Stimulated activated memory B cell treated with anti-CD40 and anti-IgM and Interleukin-4, amounts not matched to agents 10 μg/mL and 1 μg/mL and 100 μg/mL, for 72 hours (primary cell): ENCODE data around the gene CD300LG.
A peak's percentile ranks its signal among the peaks of the same experiment; 100 is the strongest.
"Not testable (repeated sequence)": the region's sequence is repeated elsewhere in the genome, so short reads cannot be mapped to it uniquely, and the experiment has no call there.

Experiments used
- ATAC-seq: fragments of 150-1000 bp; cut with Tn5 transposase; 2 replicates; pipeline ENCODE4 v1.10.0; 2021
- H3K27ac Mint-ChIP-seq: one replicate; pipeline ENCODE4 v1.8.0; 2022; ENCODE audit warnings: mild to moderate bottlenecking, mixed read lengths
- H3K27me3 Mint-ChIP-seq: one replicate; pipeline ENCODE4 v1.8.0; 2022; ENCODE audit warnings: mixed read lengths
- H3K36me3 Mint-ChIP-seq: one replicate; pipeline ENCODE4 v1.8.0; 2022; ENCODE audit warnings: mixed read lengths
- H3K4me1 Mint-ChIP-seq: one replicate; pipeline ENCODE4 v1.8.0; 2022; ENCODE audit warnings: mixed read lengths
- H3K4me3 Mint-ChIP-seq: one replicate; pipeline ENCODE4 v1.8.0; 2022; ENCODE audit warnings: mild to moderate bottlenecking, moderate library complexity, mixed read lengths
- H3K9me3 Mint-ChIP-seq: one replicate; pipeline ENCODE4 v1.8.0; 2022; ENCODE audit warnings: mixed read lengths

Gene CD300LG

GRCh38 chr17:43832976-43833829, 13.8 kb upstream of the CD300LG start, which contains the start of gene MPP3:
Gene MPP3 (minus strand): TSS chr17:43833146. CDS start chr17:43831906, 1,240 bp downstream.
- Mint-ChIP-seq H3K36me3 (no peaks in the 10 kb centered on the region), H3K27ac (no peak within 1 kb of the TSS), H3K9me3 (no peaks in the 10 kb centered on the region), H3K27me3 (peaks cover 69% of the 10 kb centered on the region), H3K4me3 (peak within 1 kb of the TSS; percentile 71), H3K4me1 (peaks cover 17% of the 10 kb centered on the region)
- peak; percentile 50 for ATAC-seq

- no peak overlapping the region for H3K27ac Mint-ChIP-seq
- peaks cover 77% of the 10 kb centered on the region for H3K27me3 Mint-ChIP-seq
- H3K36me3 Mint-ChIP-seq = no peaks in the 10 kb centered on the region
- ATAC-seq = no peak
- peaks cover 17% of the 10 kb centered on the region for H3K4me1 Mint-ChIP-seq
- no peaks in the 10 kb centered on the region for H3K9me3 Mint-ChIP-seq
- no peak overlapping the region for H3K4me3 Mint-ChIP-seq
Observed at GRCh38 chr17:43834106-43834505, 12.9 kb upstream of the CD300LG start.

- Mint-ChIP-seq H3K36me3 (peaks cover 4% of the 10 kb centered on the region), H3K9me3 (peaks cover 3% of the 10 kb centered on the region), H3K4me1 (no peaks in the 10 kb centered on the region), H3K27ac (no peak overlapping the region), H3K27me3 (peaks cover 54% of the 10 kb centered on the region), H3K4me3 (no peak overlapping the region)
- peak; percentile 39 for ATAC-seq
Observed at GRCh38 chr17:43839670-43840108, 7.3 kb upstream of the CD300LG start.

- no peak overlapping the region for H3K4me3 Mint-ChIP-seq
- H3K27ac Mint-ChIP-seq = no peak overlapping the region
- H3K4me1 Mint-ChIP-seq = no peaks in the 10 kb centered on the region
- peaks cover 4% of the 10 kb centered on the region for H3K36me3 Mint-ChIP-seq
- peaks cover 46% of the 10 kb centered on the region for H3K27me3 Mint-ChIP-seq
- peak; percentile 34 for ATAC-seq
- peaks cover 3% of the 10 kb centered on the region for H3K9me3 Mint-ChIP-seq
Observed at GRCh38 chr17:43840814-43841213, 6.2 kb upstream of the CD300LG start.

GRCh38 chr17:43841282-43841681, 5.7 kb upstream of the CD300LG start:
- peaks cover 4% of the 10 kb centered on the region for H3K36me3 Mint-ChIP-seq
- peaks cover 3% of the 10 kb centered on the region for H3K4me1 Mint-ChIP-seq
- ATAC-seq = no peak
- H3K27me3 Mint-ChIP-seq = peaks cover 46% of the 10 kb centered on the region
- H3K9me3 Mint-ChIP-seq = peaks cover 3% of the 10 kb centered on the region
- H3K4me3 Mint-ChIP-seq = no peak overlapping the region
- no peak overlapping the region for H3K27ac Mint-ChIP-seq

- H3K27ac Mint-ChIP-seq, H3K36me3 Mint-ChIP-seq, H3K4me3 Mint-ChIP-seq, H3K9me3 Mint-ChIP-seq, ATAC-seq: not testable (repeated sequence)
- Mint-ChIP-seq H3K27me3 (peaks cover 53% of the 10 kb centered on the region), H3K4me1 (peaks cover 10% of the 10 kb centered on the region)
Observed at GRCh38 chr17:43842091-43842974, 4.6 kb upstream of the CD300LG start.

GRCh38 chr17:43842975-43843325, 4.0 kb upstream of the CD300LG start:
- ATAC-seq = no peak
- H3K27me3 Mint-ChIP-seq = peaks cover 53% of the 10 kb centered on the region
- no peak overlapping the region for H3K4me3 Mint-ChIP-seq
- H3K4me1 Mint-ChIP-seq = peaks cover 10% of the 10 kb centered on the region
- H3K36me3 Mint-ChIP-seq = peaks cover 4% of the 10 kb centered on the region
- H3K9me3 Mint-ChIP-seq = peaks cover 3% of the 10 kb centered on the region
- H3K27ac Mint-ChIP-seq = no peak overlapping the region

- H3K36me3 Mint-ChIP-seq = peaks cover 4% of the 10 kb centered on the region
- peaks cover 3% of the 10 kb centered on the region for H3K9me3 Mint-ChIP-seq
- H3K27ac Mint-ChIP-seq = no peak overlapping the region
- H3K4me3 Mint-ChIP-seq = no peak overlapping the region
- ATAC-seq = no peak
- H3K4me1 Mint-ChIP-seq = peaks cover 10% of the 10 kb centered on the region
- peaks cover 54% of the 10 kb centered on the region for H3K27me3 Mint-ChIP-seq
Observed at GRCh38 chr17:43844241-43844640, 2.7 kb upstream of the CD300LG start.

- no peak overlapping the region for H3K4me3 Mint-ChIP-seq
- ATAC-seq = no peak
- peaks cover 3% of the 10 kb centered on the region for H3K9me3 Mint-ChIP-seq
- peaks cover 10% of the 10 kb centered on the region for H3K4me1 Mint-ChIP-seq
- H3K36me3 Mint-ChIP-seq = peaks cover 4% of the 10 kb centered on the region
- peaks cover 60% of the 10 kb centered on the region for H3K27me3 Mint-ChIP-seq
- no peak overlapping the region for H3K27ac Mint-ChIP-seq
Observed at GRCh38 chr17:43845766-43846165, 1.2 kb upstream of the CD300LG start.

- ATAC-seq = peak; percentile 86
- Mint-ChIP-seq H3K4me1 (peaks cover 10% of the 10 kb centered on the region), H3K27me3 (peaks cover 65% of the 10 kb centered on the region), H3K9me3 (peaks cover 3% of the 10 kb centered on the region), H3K36me3 (peaks cover 4% of the 10 kb centered on the region), H3K27ac (no peak overlapping the region), H3K4me3 (no peak overlapping the region)
Observed at GRCh38 chr17:43846221-43846712, 709 bp upstream of the CD300LG start.

GRCh38 chr17:43848601-43849000, 1.6 kb downstream of the CD300LG start:
- H3K36me3 Mint-ChIP-seq = no peaks in the 10 kb centered on the region
- no peak overlapping the region for H3K4me3 Mint-ChIP-seq
- no peaks in the 10 kb centered on the region for H3K9me3 Mint-ChIP-seq
- H3K27me3 Mint-ChIP-seq = peaks cover 79% of the 10 kb centered on the region
- no peak overlapping the region for H3K27ac Mint-ChIP-seq
- no peak for ATAC-seq
- H3K4me1 Mint-ChIP-seq = peaks cover 10% of the 10 kb centered on the region

GRCh38 chr17:43849116-43849515, 2.1 kb downstream of the CD300LG start:
- H3K27ac Mint-ChIP-seq = no peak overlapping the region
- no peak for ATAC-seq

GRCh38 chr17:43852571-43852970, 5.6 kb downstream of the CD300LG start:
- ATAC-seq = no peak
- Mint-ChIP-seq H3K9me3 (no peaks in the 10 kb centered on the region), H3K4me1 (no peaks in the 10 kb centered on the region), H3K36me3 (no peaks in the 10 kb centered on the region), H3K27ac (no peak overlapping the region), H3K27me3 (peaks cover 96% of the 10 kb centered on the region), H3K4me3 (no peak overlapping the region)

More at GRCh38 chr17:43849116-43849515, 2.1 kb downstream of the CD300LG start:
- H3K36me3 Mint-ChIP-seq = no peaks in the 10 kb centered on the region
- H3K27me3 Mint-ChIP-seq = peaks cover 84% of the 10 kb centered on the region
- H3K9me3 Mint-ChIP-seq = no peaks in the 10 kb centered on the region
- H3K4me3 Mint-ChIP-seq = no peak overlapping the region
- H3K4me1 Mint-ChIP-seq = peaks cover 10% of the 10 kb centered on the region

- no peak overlapping the region for H3K27ac Mint-ChIP-seq
- peaks cover 96% of the 10 kb centered on the region for H3K27me3 Mint-ChIP-seq
- ATAC-seq = no peak
- no peak overlapping the region for H3K4me3 Mint-ChIP-seq
- H3K36me3 Mint-ChIP-seq = no peaks in the 10 kb centered on the region
- H3K4me1 Mint-ChIP-seq = no peaks in the 10 kb centered on the region
- H3K9me3 Mint-ChIP-seq = no peaks in the 10 kb centered on the region
Observed at GRCh38 chr17:43853546-43853945, 6.6 kb downstream of the CD300LG start.

- Mint-ChIP-seq H3K4me3 (no peak overlapping the region), H3K27me3 (peaks cover 88% of the 10 kb centered on the region), H3K36me3 (no peaks in the 10 kb centered on the region), H3K9me3 (no peaks in the 10 kb centered on the region), H3K4me1 (no peaks in the 10 kb centered on the region), H3K27ac (no peak overlapping the region)
- ATAC-seq = no peak
Observed at GRCh38 chr17:43854498-43854897, 7.5 kb downstream of the CD300LG start.
